ENCODE measurements around the gene CEP164. TPM values are rescaled to one million over a fixed set of nuclear protein-coding genes. Genes with fewer than 3 reads are reported as not detected.
"Not testable (repeated sequence)": the region's sequence is repeated elsewhere in the genome, so short reads cannot be mapped to it uniquely, and the experiment has no call there.

The CEP164 gene
- total RNA-seq, 2 donors from 2014 or later: 46.7 to 52.6 TPM

GRCh38 chr11:117399100-117399840 lies 71.6 kb downstream of the CEP164 start:
- H3K4me1 Mint-ChIP-seq: peaks cover 10% of the 10 kb centered on the region
- not testable (repeated sequence) for H3K27ac Mint-ChIP-seq; ATAC-seq; DNase-seq; H3K4me3 Mint-ChIP-seq; H3K9me3 ChIP-seq (ENCODE audit: control insufficient read depth, low read length, poor library complexity, severe bottlenecking); H3K27me3 Mint-ChIP-seq
- peaks cover 31% of the 10 kb centered on the region for H3K36me3 Mint-ChIP-seq (ENCODE audit: low read depth)

- H3K27ac Mint-ChIP-seq; H3K9me3 ChIP-seq (ENCODE audit: control insufficient read depth, low read length, poor library complexity, severe bottlenecking); H3K4me3 Mint-ChIP-seq; H3K27me3 Mint-ChIP-seq; DNase-seq; ATAC-seq; H3K4me1 Mint-ChIP-seq: not testable (repeated sequence)
- peaks cover 26% of the 10 kb centered on the region for H3K36me3 Mint-ChIP-seq (ENCODE audit: low read depth)
Observed at GRCh38 chr11:117405898-117406297, 78.2 kb downstream of the CEP164 start.

- no peaks in the 10 kb centered on the region for H3K27me3 Mint-ChIP-seq
- DNase-seq (no peak), ATAC-seq (no peak)
- H3K4me1 Mint-ChIP-seq: peaks cover 2% of the 10 kb centered on the region
- H3K4me3 Mint-ChIP-seq: no peak overlapping the region
- H3K27ac Mint-ChIP-seq: no peak overlapping the region
- peaks cover 23% of the 10 kb centered on the region for H3K36me3 Mint-ChIP-seq (ENCODE audit: low read depth)
- peaks cover 4% of the 10 kb centered on the region for H3K9me3 ChIP-seq (ENCODE audit: control insufficient read depth, low read length, poor library complexity, severe bottlenecking)
Observed at GRCh38 chr11:117407016-117407415, 79.4 kb downstream of the CEP164 start.

- no peaks in the 10 kb centered on the region for H3K27me3 Mint-ChIP-seq
- H3K9me3 ChIP-seq (ENCODE audit: control insufficient read depth, low read length, poor library complexity, severe bottlenecking): peaks cover 4% of the 10 kb centered on the region
- H3K4me3 Mint-ChIP-seq: no peak overlapping the region
- no peak for ATAC-seq
- DNase-seq: no peak
- H3K4me1 Mint-ChIP-seq: peaks cover 4% of the 10 kb centered on the region
- no peak overlapping the region for H3K27ac Mint-ChIP-seq
- H3K36me3 Mint-ChIP-seq (ENCODE audit: low read depth): peaks cover 27% of the 10 kb centered on the region
Observed at GRCh38 chr11:117408356-117408755, 80.7 kb downstream of the CEP164 start.

GRCh38 chr11:117409511-117409910 lies 81.9 kb downstream of the CEP164 start:
- H3K27ac Mint-ChIP-seq: peak overlapping the region; percentile 85
- H3K36me3 Mint-ChIP-seq (ENCODE audit: low read depth): peaks cover 23% of the 10 kb centered on the region
- no peak overlapping the region for H3K4me3 Mint-ChIP-seq
- H3K4me1 Mint-ChIP-seq: peaks cover 4% of the 10 kb centered on the region
- ATAC-seq (no peak), DNase-seq (no peak)
- peaks cover 4% of the 10 kb centered on the region for H3K9me3 ChIP-seq (ENCODE audit: control insufficient read depth, low read length, poor library complexity, severe bottlenecking)
- H3K27me3 Mint-ChIP-seq: no peaks in the 10 kb centered on the region

- ATAC-seq (no peak), DNase-seq (no peak)
- Mint-ChIP-seq H3K27ac (peak overlapping the region; percentile 85), H3K4me3 (no peak overlapping the region), H3K27me3 (no peaks in the 10 kb centered on the region), H3K36me3 (ENCODE audit: low read depth) (peaks cover 21% of the 10 kb centered on the region), H3K4me1 (peaks cover 4% of the 10 kb centered on the region)
- peaks cover 4% of the 10 kb centered on the region for H3K9me3 ChIP-seq (ENCODE audit: control insufficient read depth, low read length, poor library complexity, severe bottlenecking)
Observed at GRCh38 chr11:117410238-117410637, 82.6 kb downstream of the CEP164 start.

- H3K27ac Mint-ChIP-seq: peak overlapping the region; percentile 32
- peaks cover 18% of the 10 kb centered on the region for H3K36me3 Mint-ChIP-seq (ENCODE audit: low read depth)
- H3K4me3 Mint-ChIP-seq: no peak overlapping the region
- DNase-seq (no peak), ATAC-seq (no peak)
- peaks cover 2% of the 10 kb centered on the region for H3K9me3 ChIP-seq (ENCODE audit: control insufficient read depth, low read length, poor library complexity, severe bottlenecking)
- no peaks in the 10 kb centered on the region for H3K27me3 Mint-ChIP-seq
- H3K4me1 Mint-ChIP-seq: peaks cover 4% of the 10 kb centered on the region
Observed at GRCh38 chr11:117410861-117411710, 83.4 kb downstream of the CEP164 start.

- ATAC-seq: no peak
- no peak for DNase-seq
- no peaks in the 10 kb centered on the region for H3K27me3 Mint-ChIP-seq
Observed at GRCh38 chr11:117411736-117412135, 84.1 kb downstream of the CEP164 start.

GRCh38 chr11:117412176-117412575 lies 84.5 kb downstream of the CEP164 start:
- peaks cover 16% of the 10 kb centered on the region for H3K36me3 Mint-ChIP-seq (ENCODE audit: low read depth)
- H3K27ac Mint-ChIP-seq: peak overlapping the region; percentile 32
- DNase-seq (no peak), ATAC-seq (no peak)
- H3K4me1 Mint-ChIP-seq: peaks cover 4% of the 10 kb centered on the region
- no peak overlapping the region for H3K4me3 Mint-ChIP-seq
- peaks cover under 1% of the 10 kb centered on the region for H3K27me3 Mint-ChIP-seq
- H3K9me3 ChIP-seq (ENCODE audit: control insufficient read depth, low read length, poor library complexity, severe bottlenecking): no peaks in the 10 kb centered on the region

More at GRCh38 chr11:117411736-117412135, 84.1 kb downstream of the CEP164 start:
- no peaks in the 10 kb centered on the region for H3K9me3 ChIP-seq (ENCODE audit: control insufficient read depth, low read length, poor library complexity, severe bottlenecking)
- H3K4me1 Mint-ChIP-seq: peaks cover 4% of the 10 kb centered on the region
- peak overlapping the region; percentile 32 for H3K27ac Mint-ChIP-seq
- H3K36me3 Mint-ChIP-seq (ENCODE audit: low read depth): peaks cover 16% of the 10 kb centered on the region
- H3K4me3 Mint-ChIP-seq: no peak overlapping the region

- ATAC-seq: no peak
- Mint-ChIP-seq H3K4me1 (peaks cover 4% of the 10 kb centered on the region), H3K27me3 (peaks cover 6% of the 10 kb centered on the region), H3K27ac (no peak overlapping the region), H3K36me3 (ENCODE audit: low read depth) (peaks cover 16% of the 10 kb centered on the region), H3K4me3 (no peak overlapping the region)
- no peak for DNase-seq
- no peaks in the 10 kb centered on the region for H3K9me3 ChIP-seq (ENCODE audit: control insufficient read depth, low read length, poor library complexity, severe bottlenecking)
Observed at GRCh38 chr11:117412653-117413275, 85.1 kb downstream of the CEP164 start.

- DNase-seq: no peak
- H3K36me3 Mint-ChIP-seq (ENCODE audit: low read depth): peaks cover 16% of the 10 kb centered on the region
- no peak overlapping the region for H3K4me3 Mint-ChIP-seq
- no peak for ATAC-seq
- H3K4me1 Mint-ChIP-seq: peaks cover 4% of the 10 kb centered on the region
- H3K9me3 ChIP-seq (ENCODE audit: control insufficient read depth, low read length, poor library complexity, severe bottlenecking): no peaks in the 10 kb centered on the region
- H3K27ac Mint-ChIP-seq: no peak overlapping the region
- peaks cover 9% of the 10 kb centered on the region for H3K27me3 Mint-ChIP-seq
Observed at GRCh38 chr11:117413616-117414015, 86.0 kb downstream of the CEP164 start.

GRCh38 chr11:117414724-117415123 lies 87.1 kb downstream of the CEP164 start:
- ATAC-seq (no peak), DNase-seq (no peak)
- Mint-ChIP-seq H3K36me3 (ENCODE audit: low read depth) (peaks cover 9% of the 10 kb centered on the region), H3K27ac (no peak overlapping the region), H3K4me1 (peaks cover 4% of the 10 kb centered on the region), H3K27me3 (peaks cover 9% of the 10 kb centered on the region), H3K4me3 (no peak overlapping the region)
- no peaks in the 10 kb centered on the region for H3K9me3 ChIP-seq (ENCODE audit: control insufficient read depth, low read length, poor library complexity, severe bottlenecking)

GRCh38 chr11:117415358-117415896 lies 87.8 kb downstream of the CEP164 start:
- no peaks in the 10 kb centered on the region for H3K9me3 ChIP-seq (ENCODE audit: control insufficient read depth, low read length, poor library complexity, severe bottlenecking)
- ATAC-seq: no peak

More at GRCh38 chr11:117415358-117415896, 87.8 kb downstream of the CEP164 start:
- H3K27ac Mint-ChIP-seq: no peak overlapping the region
- no peak for DNase-seq
- no peak overlapping the region for H3K4me3 Mint-ChIP-seq
- peaks cover 9% of the 10 kb centered on the region for H3K27me3 Mint-ChIP-seq
- peaks cover 2% of the 10 kb centered on the region for H3K4me1 Mint-ChIP-seq
- H3K36me3 Mint-ChIP-seq (ENCODE audit: low read depth): peaks cover 6% of the 10 kb centered on the region
